HepG2 (cell line): ENCODE measurements around the gene OTUD7B. TPM values are rescaled to one million over a fixed set of nuclear protein-coding genes. Genes with fewer than 3 reads are reported as not detected.

Source experiments
- ATF7 ChIP-seq, 2 experiments: fragments of 450-650 bp in 1 of 2; sonication (generic) in 1 of 2; formaldehyde crosslinking in 1 of 2; IDR thresholded peaks; 2 replicates each; pipeline versions ENCODE4 v1.4.0 to v1.6.1; 2016 to 2020; ENCODE audit warnings: antibody characterized with exemption in 1 of 2, mild to moderate bottlenecking in 1 of 2, missing genetic modification reagents in 1 of 2
- BCL6 ChIP-seq: IDR thresholded peaks from 2 replicates; pipeline ENCODE4 v1.6.1; 2016; ENCODE audit warnings: missing genetic modification reagents, missing compliant biosample characterization
- CCDC6 ChIP-seq: sonication (generic); formaldehyde crosslinking; IDR thresholded peaks from 2 replicates; pipeline ENCODE4 v1.8.1; 2022; ENCODE audit warnings: mild to moderate bottlenecking, missing genetic modification reagents, moderate library complexity
- FOXA1 ChIP-seq, 2 experiments: fragments of 450-650 bp in 1 of 2; sonication (generic) in 1 of 2; formaldehyde crosslinking in 1 of 2; IDR thresholded peaks; 2 replicates each; pipeline versions ENCODE4 v1.4.0 to v1.6.1; 2016 to 2020; ENCODE audit warnings: missing genetic modification reagents in 1 of 2
- MXD3 ChIP-seq: IDR thresholded peaks from 2 replicates; pipeline ENCODE4 v1.6.1; 2016; ENCODE audit warnings: mild to moderate bottlenecking, missing biosample characterization, missing genetic modification reagents
- MYNN ChIP-seq: sonication (generic); formaldehyde crosslinking; IDR thresholded peaks from 2 replicates; pipeline ENCODE4 v1.4.0; 2020; ENCODE audit warnings: mild to moderate bottlenecking, low read depth, missing genetic modification reagents
- MZF1 ChIP-seq: sonication (generic); formaldehyde crosslinking; IDR thresholded peaks from 2 replicates; pipeline ENCODE4 v1.8.1; 2023; ENCODE audit warnings: mild to moderate bottlenecking, missing genetic modification reagents, borderline replicate concordance
- PITX1 ChIP-seq: sonication (generic); formaldehyde crosslinking; IDR thresholded peaks from 2 replicates; pipeline ENCODE4 v1.5.1; 2020; ENCODE audit warnings: mild to moderate bottlenecking, missing genetic modification reagents
- PRDM15 ChIP-seq: sonication (generic); formaldehyde crosslinking; IDR thresholded peaks from 2 replicates; pipeline ENCODE4 v1.4.0; 2020; ENCODE audit warnings: missing genetic modification reagents
- RBFOX2 ChIP-seq: fragments of 200-400 bp; formaldehyde crosslinking; IDR thresholded peaks from 2 replicates; pipeline ENCODE4 v1.6.1; 2017; ENCODE audit warnings: low read depth, mild to moderate bottlenecking, low read length
- SKI ChIP-seq: fragments of 450-650 bp; IDR thresholded peaks from one replicate; pipeline ENCODE4 v1.6.1; 2018; ENCODE audit warnings: mild to moderate bottlenecking; ENCODE audit not compliant: partially characterized antibody
- TMF1 ChIP-seq: sonication (generic); formaldehyde crosslinking; IDR thresholded peaks from 2 replicates; pipeline ENCODE4 v1.8.1; 2022; ENCODE audit warnings: low read depth, missing genetic modification reagents
- ZHX2 ChIP-seq, 2 experiments: sonication (generic) in 1 of 2; formaldehyde crosslinking in 1 of 2; IDR thresholded peaks; 2 replicates each; pipeline versions ENCODE4 v1.6.1 to v1.9.0; 2014 to 2022; ENCODE audit warnings: antibody characterized with exemption in 1 of 2, borderline replicate concordance in 1 of 2, inconsistent platforms in 1 of 2, low read depth in 1 of 2, missing genetic modification reagents in 1 of 2
- ZNF569 ChIP-seq: sonication (generic); formaldehyde crosslinking; IDR thresholded peaks from 2 replicates; pipeline ENCODE4 v1.5.0; 2020; ENCODE audit warnings: mild to moderate bottlenecking, missing genetic modification reagents, moderate library complexity, borderline replicate concordance
- ZNF761 ChIP-seq: sonication (generic); formaldehyde crosslinking; conservative IDR thresholded peaks from 2 replicates; pipeline ENCODE4 v1.4.0; 2020; ENCODE audit warnings: mild to moderate bottlenecking, missing genetic modification reagents
- ZNF766 ChIP-seq: sonication (generic); formaldehyde crosslinking; IDR thresholded peaks from 2 replicates; pipeline ENCODE4 v1.5.0; 2020; ENCODE audit warnings: missing genetic modification reagents, borderline replicate concordance
- ZNF839 ChIP-seq: sonication (generic); formaldehyde crosslinking; IDR thresholded peaks from 2 replicates; pipeline ENCODE4 v1.4.0; 2020; ENCODE audit warnings: missing genetic modification reagents, mild to moderate bottlenecking, borderline replicate concordance
- ZSCAN30 ChIP-seq: sonication (generic); formaldehyde crosslinking; IDR thresholded peaks from 2 replicates; pipeline ENCODE4 v1.5.0; 2020; ENCODE audit warnings: mild to moderate bottlenecking, missing genetic modification reagents
- polyA plus RNA-seq, 8 experiments: library from polyadenylated mRNA; depleted of rRNA in 3 of 8; stranded (reverse) in 7 of 8; unstranded in 1 of 8; fragments of >200 nt; fragmentation: Illumina TruSeq in 4 of 8; extraction: Trizol in 4 of 8; gene quantifications; 2 replicates each; pipeline versions ENCODE4 v1.2.1 to v1.2.3, GENCODE V29; 2011 to 2016; ENCODE audit warnings: low read depth in 4 of 8, missing spikeins in 1 of 8, mixed read lengths in 1 of 8; ENCODE audit not compliant: insufficient read depth in 1 of 8
- total RNA-seq, 5 experiments: library from RNA; depleted of rRNA; stranded (reverse); fragments of >200 nt; fragmentation: Illumina TruSeq; extraction: Trizol; gene quantifications; 2 replicates each; pipeline ENCODE4 v1.2.3, GENCODE V29; 2016; ENCODE audit warnings: low read depth in 1 of 5

Gene OTUD7B
- total and polyA plus RNA-seq, 2 of the 13 experiments (the other 11 are each of a cell fraction or from before 2014, with no cell fraction given) = 5.1 to 11.2 TPM

GRCh38 chr1:150010393-150011115 is at the start of gene OTUD7B (continued):
- TF ChIP-seq ATF7 (IDR thresholded peaks at IDR 0.05) (no peak), ATF7 (CRISPR knock-in tag; IDR thresholded peaks at IDR 0.05) (0 out of 2 replicates have a peak, but pooled peaks have one; percentile 59), ZSCAN30 (CRISPR knock-in tag) (peak; percentile 94), RBFOX2 (peak; percentile 95), ZNF839 (no peak), ZNF761 (CRISPR knock-in tag) (0 out of 2 replicates have a peak, but pooled peaks have one; percentile 66), ZNF569 (CRISPR knock-in tag) (no peak), MXD3 (CRISPR knock-in tag) (peak; percentile 92), PITX1 (CRISPR knock-in tag) (0 out of 2 replicates have a peak, but pooled peaks have one; percentile 49), ZHX2 (IDR thresholded peaks at IDR 0.05; ENCODE audit: low read depth) (no peak), ZHX2 (CRISPR knock-in tag; IDR thresholded peaks at IDR 0.05; ENCODE audit: borderline replicate concordance) (no peak; the same call in 1 of the 2 replicates), ZNF766 (CRISPR knock-in tag) (no peak; the same call in 1 of the 2 replicates), MZF1 (CRISPR knock-in tag) (no peak), FOXA1 (IDR thresholded peaks at IDR 0.05) (no peak), FOXA1 (CRISPR knock-in tag; IDR thresholded peaks at IDR 0.05) (peak; percentile 29; the same call in 1 of the 2 replicates), CCDC6 (peak; percentile 87), TMF1 (CRISPR knock-in tag) (no peak), MYNN (no peak), PRDM15 (CRISPR knock-in tag) (peak; percentile 93), SKI (peak; percentile 87), BCL6 (CRISPR knock-in tag) (peak; percentile 79)
